GM12892 (cell line): ENCODE results near the gene SDK1.

Source experiments
- POLR2A ChIP-seq: IDR thresholded peaks from 2 replicates; pipeline ENCODE4 v1.6.1; 2011; ENCODE audit warnings: low read depth, low read length, control low read depth
- POLR2AphosphoS5 ChIP-seq: IDR thresholded peaks from 2 replicates; pipeline ENCODE4 v1.6.1; 2011; ENCODE audit warnings: low read depth, low read length, control low read depth
- TAF1 ChIP-seq: IDR thresholded peaks from 2 replicates; pipeline ENCODE4 v1.6.1; 2011; ENCODE audit warnings: low read depth, mild to moderate bottlenecking, control low read depth, low read length, borderline replicate concordance

- TF ChIP-seq TAF1 (no peak), POLR2A (no peak), POLR2AphosphoS5 (no peak)
Measured at GRCh38 chr7:4111166-4111565, 810.1 kb downstream of the SDK1 start.
